Measurements from ENCODE around the gene MCM10. TPM values are rescaled to one million over a fixed set of nuclear protein-coding genes. Genes with fewer than 3 reads are reported as not detected.

The MCM10 gene
- total RNA-seq, 1 experiment from 2014 or later, result 14.3 TPM

DNA sequence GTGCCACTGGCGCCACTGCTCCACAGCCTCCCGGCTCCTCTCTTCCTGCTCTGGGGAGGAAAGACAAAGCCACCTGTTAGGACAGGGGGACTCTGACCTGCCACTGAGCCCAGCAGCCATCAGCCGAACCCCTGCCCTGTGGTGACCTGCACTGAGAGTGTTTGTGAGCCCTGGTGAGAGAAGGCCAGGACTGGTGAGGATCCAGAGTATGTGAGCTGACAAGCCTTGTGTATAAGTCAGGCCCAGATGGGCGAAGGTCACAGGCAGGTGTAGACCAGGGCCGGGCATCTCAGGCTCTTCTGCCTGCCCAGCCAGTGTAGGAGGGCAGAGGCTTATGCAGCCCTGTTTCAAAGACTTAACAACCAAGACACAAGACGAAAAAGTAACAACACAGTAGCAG lies 60.8 kb downstream of the MCM10 start:
- CTCF ChIA-PET, result interaction anchor here (1.0 kb wide), 1 partner anchor 16 kb away, joined by 3 read pairs; no protein-coding TSS in a partner anchor
- Histone ChIP-seq H3K4me1 (ENCODE audit: insufficient read depth, low read length) (peaks cover 3% of the 10 kb centered on the region; the same call in 1 of the 2 replicates), H2AFZ (ENCODE audit: low read length) (no peak overlapping the region), H3K9me2 (replicated peaks; ENCODE audit: low read length) (no peaks in the 10 kb centered on the region), H3F3A (ENCODE audit: low read length, unreplicated experiment) (no peaks in the 10 kb centered on the region), H3K9ac (ENCODE audit: low read length) (no peak overlapping the region), H3K79me2 (ENCODE audit: low read length) (no peaks in the 10 kb centered on the region), H4K20me1 (ENCODE audit: low read length) (no peaks in the 10 kb centered on the region), H3K9me3 (ENCODE audit: low read length) (no peaks in the 10 kb centered on the region), H3K4me3 (ENCODE audit: low read length) (no peak overlapping the region), H3K27ac (ENCODE audit: low read length) (no peak overlapping the region), H3K36me3 (ENCODE audit: low read depth, low read length) (no peaks in the 10 kb centered on the region), H3K4me2 (ENCODE audit: low read length) (no peak overlapping the region), H3K27me3 (ENCODE audit: low read length) (no peaks in the 10 kb centered on the region)
- ATAC-seq (no peak), DNase-seq (no peak)
- BruUV-seq (replicated peaks), result no TSS peak
- TF ChIP-seq EZH2 (IDR thresholded peaks at IDR 0.05; ENCODE audit: low read length, unreplicated experiment) (no peak), EZH2phosphoT487 (IDR thresholded peaks at IDR 0.05; ENCODE audit: borderline replicate concordance, low read length) (no peak)
- TF ChIP-seq, protein P1, sequence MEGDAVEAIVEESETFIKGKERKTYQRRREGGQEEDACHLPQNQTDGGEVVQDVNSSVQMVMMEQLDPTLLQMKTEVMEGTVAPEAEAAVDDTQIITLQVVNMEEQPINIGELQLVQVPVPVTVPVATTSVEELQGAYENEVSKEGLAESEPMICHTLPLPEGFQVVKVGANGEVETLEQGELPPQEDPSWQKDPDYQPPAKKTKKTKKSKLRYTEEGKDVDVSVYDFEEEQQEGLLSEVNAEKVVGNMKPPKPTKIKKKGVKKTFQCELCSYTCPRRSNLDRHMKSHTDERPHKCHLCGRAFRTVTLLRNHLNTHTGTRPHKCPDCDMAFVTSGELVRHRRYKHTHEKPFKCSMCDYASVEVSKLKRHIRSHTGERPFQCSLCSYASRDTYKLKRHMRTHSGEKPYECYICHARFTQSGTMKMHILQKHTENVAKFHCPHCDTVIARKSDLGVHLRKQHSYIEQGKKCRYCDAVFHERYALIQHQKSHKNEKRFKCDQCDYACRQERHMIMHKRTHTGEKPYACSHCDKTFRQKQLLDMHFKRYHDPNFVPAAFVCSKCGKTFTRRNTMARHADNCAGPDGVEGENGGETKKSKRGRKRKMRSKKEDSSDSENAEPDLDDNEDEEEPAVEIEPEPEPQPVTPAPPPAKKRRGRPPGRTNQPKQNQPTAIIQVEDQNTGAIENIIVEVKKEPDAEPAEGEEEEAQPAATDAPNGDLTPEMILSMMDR (conservative IDR thresholded peaks at IDR 0.05; ENCODE audit: low read depth, low read length), result no peak
- intact Hi-C loops (cut with micrococcal nuclease), result loop anchor here (5.0 kb wide), 1 partner anchor 80 kb away; the partner anchor contains the start of gene PHYH
- POLR2A ChIA-PET (ENCODE audit: unreplicated experiment), result no interaction called here

DNA sequence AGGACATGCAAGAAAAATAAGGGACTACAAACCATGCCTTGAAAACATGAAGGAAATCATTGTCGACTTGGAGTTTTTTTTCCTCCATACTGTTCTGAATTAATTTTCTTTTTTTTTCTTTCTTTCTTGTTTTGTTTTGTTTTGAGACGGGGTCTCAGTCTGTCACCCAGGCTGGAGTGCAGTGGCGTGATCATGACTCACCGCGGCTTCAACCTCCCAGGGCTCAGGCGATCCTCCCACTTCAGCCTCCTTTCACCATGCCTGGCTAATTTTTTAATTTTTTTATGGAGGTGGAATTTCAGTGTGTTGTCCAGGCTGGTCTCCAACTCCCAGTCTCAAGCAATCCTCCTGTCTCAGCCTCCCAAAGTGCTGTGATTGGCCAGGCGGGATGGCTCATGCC lies 61.2 kb downstream of the MCM10 start:
- no peak for DNase-seq
- no TSS peak for BruUV-seq (replicated peaks)
- intact Hi-C loops (cut with micrococcal nuclease), result loop anchor here (5.0 kb wide), 1 partner anchor 80 kb away; the partner anchor contains the start of gene PHYH
- ATAC-seq, result no peak
- TF ChIP-seq, protein P1 (conservative IDR thresholded peaks at IDR 0.05; ENCODE audit: low read depth, low read length), result no peak
- TF ChIP-seq EZH2phosphoT487 (IDR thresholded peaks at IDR 0.05; ENCODE audit: borderline replicate concordance, low read length) (no peak), EZH2 (IDR thresholded peaks at IDR 0.05; ENCODE audit: low read length, unreplicated experiment) (no peak)
- no peaks in the 10 kb centered on the region for H4K20me1 ChIP-seq (ENCODE audit: low read length)
- H3K79me2 ChIP-seq (ENCODE audit: low read length), result no peaks in the 10 kb centered on the region
- ChIA-PET CTCF (no interaction called here), POLR2A (ENCODE audit: unreplicated experiment) (no interaction called here)
- H3K9me2 ChIP-seq (replicated peaks; ENCODE audit: low read length), result no peaks in the 10 kb centered on the region
- no peak overlapping the region for H3K4me2 ChIP-seq (ENCODE audit: low read length)
- H3K9ac ChIP-seq (ENCODE audit: low read length), result no peak overlapping the region
- no peak overlapping the region for H3K27ac ChIP-seq (ENCODE audit: low read length)
- H3K4me1 ChIP-seq (ENCODE audit: insufficient read depth, low read length), result peaks cover 3% of the 10 kb centered on the region; the same call in 1 of the 2 replicates
- H3F3A ChIP-seq (ENCODE audit: low read length, unreplicated experiment), result no peaks in the 10 kb centered on the region
- no peaks in the 10 kb centered on the region for H3K36me3 ChIP-seq (ENCODE audit: low read depth, low read length)
- H3K9me3 ChIP-seq (ENCODE audit: low read length), result no peaks in the 10 kb centered on the region
- no peak overlapping the region for H2AFZ ChIP-seq (ENCODE audit: low read length)
- H3K27me3 ChIP-seq (ENCODE audit: low read length), result no peaks in the 10 kb centered on the region
- H3K4me3 ChIP-seq (ENCODE audit: low read length), result no peak overlapping the region

DNA sequence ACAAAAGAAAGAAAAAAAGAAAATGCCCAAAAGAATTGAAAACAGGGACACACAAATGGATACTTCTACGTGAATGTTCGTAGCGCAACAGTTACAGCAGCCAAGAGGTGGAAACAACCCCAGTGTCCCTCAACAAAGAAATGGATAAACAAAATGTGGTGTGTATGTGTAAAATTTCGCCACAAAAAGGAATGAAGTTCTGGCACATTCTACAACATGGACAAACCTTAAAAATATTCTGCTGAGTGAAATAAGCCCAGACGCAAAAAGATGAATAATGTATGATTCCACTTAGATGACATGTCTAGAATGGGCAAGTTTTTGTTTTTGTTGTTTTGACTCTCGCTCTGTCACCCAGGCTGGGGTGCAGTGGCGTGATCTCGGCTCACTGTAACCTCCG lies 61.9 kb downstream of the MCM10 start:
- Histone ChIP-seq H3K9ac (ENCODE audit: low read length) (no peak overlapping the region), H3K36me3 (ENCODE audit: low read depth, low read length) (no peaks in the 10 kb centered on the region), H4K20me1 (ENCODE audit: low read length) (no peaks in the 10 kb centered on the region), H3K4me2 (ENCODE audit: low read length) (no peak overlapping the region), H3K27ac (ENCODE audit: low read length) (no peak overlapping the region), H3K9me2 (replicated peaks; ENCODE audit: low read length) (no peaks in the 10 kb centered on the region), H3F3A (ENCODE audit: low read length, unreplicated experiment) (no peaks in the 10 kb centered on the region), H3K27me3 (ENCODE audit: low read length) (no peaks in the 10 kb centered on the region), H3K9me3 (ENCODE audit: low read length) (no peaks in the 10 kb centered on the region), H3K4me3 (ENCODE audit: low read length) (no peak overlapping the region), H3K79me2 (ENCODE audit: low read length) (no peaks in the 10 kb centered on the region), H2AFZ (ENCODE audit: low read length) (no peak overlapping the region), H3K4me1 (ENCODE audit: insufficient read depth, low read length) (peaks cover 3% of the 10 kb centered on the region; the same call in 1 of the 2 replicates)
- POLR2A ChIA-PET (ENCODE audit: unreplicated experiment), result no interaction called here
- TF ChIP-seq, protein P1 (conservative IDR thresholded peaks at IDR 0.05; ENCODE audit: low read depth, low read length), result no peak
- TF ChIP-seq EZH2 (IDR thresholded peaks at IDR 0.05; ENCODE audit: low read length, unreplicated experiment), result no peak
- no peak for TF ChIP-seq EZH2phosphoT487 (IDR thresholded peaks at IDR 0.05; ENCODE audit: borderline replicate concordance, low read length)
- intact Hi-C loops (cut with micrococcal nuclease), result loop anchor here (5.0 kb wide), 1 partner anchor 79 kb away; the partner anchor contains the start of gene PHYH
- ATAC-seq (no peak), DNase-seq (no peak)
- BruUV-seq (replicated peaks), result no TSS peak
- CTCF ChIA-PET, result no interaction called here

Measured in PC-3 (cell line).